HEK293 (cell line): ENCODE results near the gene PRKD3.

Source experiments
- KLF10 ChIP-seq: fragments of 450-650 bp; IDR thresholded peaks from 2 replicates; pipeline ENCODE4 v1.5.1; 2018; ENCODE audit warnings: missing biosample characterization, mild to moderate bottlenecking, missing genetic modification characterization
- KLF9 ChIP-seq: fragments of 450-650 bp; formaldehyde crosslinking; IDR thresholded peaks from 2 replicates; pipeline ENCODE4 v1.5.1; 2016; ENCODE audit warnings: missing biosample characterization, missing genetic modification characterization, low read depth
- MYNN ChIP-seq: fragments of 450-650 bp; formaldehyde crosslinking; IDR thresholded peaks from 2 replicates; pipeline ENCODE4 v1.5.1; 2016; ENCODE audit warnings: missing biosample characterization, missing genetic modification characterization, borderline replicate concordance
- OVOL3 ChIP-seq: fragments of 450-650 bp; formaldehyde crosslinking; IDR thresholded peaks from 2 replicates; pipeline ENCODE4 v1.5.1; 2016; ENCODE audit warnings: missing biosample characterization, missing genetic modification characterization
- SCRT2 ChIP-seq: fragments of 450-650 bp; formaldehyde crosslinking; IDR thresholded peaks from 2 replicates; pipeline ENCODE4 v1.5.1; 2016; ENCODE audit warnings: missing biosample characterization, missing genetic modification characterization
- SP2 ChIP-seq: fragments of 450-650 bp; formaldehyde crosslinking; IDR thresholded peaks from 2 replicates; pipeline ENCODE4 v1.5.1; 2016; ENCODE audit warnings: missing biosample characterization, missing genetic modification characterization
- SP7 ChIP-seq: fragments of 450-650 bp; formaldehyde crosslinking; IDR thresholded peaks from 2 replicates; pipeline ENCODE4 v1.5.1; 2016; ENCODE audit warnings: missing biosample characterization, missing genetic modification characterization
- WT1 ChIP-seq: fragments of 450-650 bp; formaldehyde crosslinking; IDR thresholded peaks from 2 replicates; pipeline ENCODE4 v1.5.1; 2016; ENCODE audit warnings: missing biosample characterization, missing genetic modification characterization
- ZBTB17 ChIP-seq: fragments of 450-650 bp; formaldehyde crosslinking; IDR thresholded peaks from 2 replicates; pipeline ENCODE4 v1.5.1; 2016; ENCODE audit warnings: missing biosample characterization, missing genetic modification characterization
- ZBTB20 ChIP-seq: fragments of 450-650 bp; formaldehyde crosslinking; IDR thresholded peaks from 2 replicates; pipeline ENCODE4 v1.5.1; 2016; ENCODE audit warnings: missing biosample characterization, missing genetic modification characterization
- ZEB2 ChIP-seq: fragments of 450-650 bp; formaldehyde crosslinking; IDR thresholded peaks from 2 replicates; pipeline ENCODE4 v1.5.1; 2016; ENCODE audit warnings: missing biosample characterization, missing genetic modification characterization
- ZNF140 ChIP-seq: fragments of 450-650 bp; formaldehyde crosslinking; IDR thresholded peaks from 2 replicates; pipeline ENCODE4 v1.5.1; 2016; ENCODE audit warnings: missing biosample characterization, missing genetic modification characterization
- ZNF157 ChIP-seq: fragments of 450-650 bp; formaldehyde crosslinking; IDR thresholded peaks from 2 replicates; pipeline ENCODE4 v1.5.1; 2016; ENCODE audit warnings: missing biosample characterization, missing genetic modification characterization
- ZNF175 ChIP-seq: fragments of 450-650 bp; formaldehyde crosslinking; IDR thresholded peaks from 2 replicates; pipeline ENCODE4 v1.5.1; 2016; ENCODE audit warnings: missing biosample characterization, missing genetic modification characterization
- ZNF223 ChIP-seq: fragments of 450-650 bp; formaldehyde crosslinking; IDR thresholded peaks from 2 replicates; pipeline ENCODE4 v1.5.1; 2016; ENCODE audit warnings: missing biosample characterization, missing genetic modification characterization
- ZNF266 ChIP-seq: fragments of 450-650 bp; formaldehyde crosslinking; IDR thresholded peaks from 2 replicates; pipeline ENCODE4 v1.5.1; 2016; ENCODE audit warnings: missing biosample characterization, missing genetic modification characterization, low read depth
- ZNF302 ChIP-seq: fragments of 450-650 bp; formaldehyde crosslinking; IDR thresholded peaks from 2 replicates; pipeline ENCODE4 v1.5.1; 2016; ENCODE audit warnings: missing biosample characterization, missing genetic modification characterization, low read depth
- ZNF423 ChIP-seq: fragments of 450-650 bp; formaldehyde crosslinking; IDR thresholded peaks from 2 replicates; pipeline ENCODE4 v1.5.1; 2016; ENCODE audit warnings: missing biosample characterization, missing genetic modification characterization
- ZNF473 ChIP-seq: fragments of 450-650 bp; formaldehyde crosslinking; IDR thresholded peaks from 2 replicates; pipeline ENCODE4 v1.5.1; 2017; ENCODE audit warnings: missing biosample characterization, missing genetic modification characterization
- ZNF514 ChIP-seq: fragments of 450-650 bp; formaldehyde crosslinking; IDR thresholded peaks from 2 replicates; pipeline ENCODE4 v1.5.1; 2016; ENCODE audit warnings: missing biosample characterization, missing genetic modification characterization
- ZNF624 ChIP-seq: fragments of 450-650 bp; formaldehyde crosslinking; IDR thresholded peaks from 2 replicates; pipeline ENCODE4 v1.5.1; 2017; ENCODE audit warnings: missing biosample characterization, missing genetic modification characterization
- ZNF626 ChIP-seq: fragments of 450-650 bp; sonication (Bioruptor Pico); formaldehyde crosslinking; IDR thresholded peaks from 2 replicates; pipeline ENCODE4 v1.5.1; 2018; ENCODE audit warnings: missing biosample characterization, missing genetic modification characterization, inconsistent platforms
- ZNF660 ChIP-seq: fragments of 450-650 bp; IDR thresholded peaks from 2 replicates; pipeline ENCODE4 v1.5.1; 2018; ENCODE audit warnings: missing biosample characterization, mild to moderate bottlenecking, missing genetic modification characterization
- ZNF664 ChIP-seq: fragments of 450-650 bp; formaldehyde crosslinking; IDR thresholded peaks from 2 replicates; pipeline ENCODE4 v1.5.1; 2016; ENCODE audit warnings: missing biosample characterization, missing genetic modification characterization
- ZNF670 ChIP-seq: fragments of 450-650 bp; formaldehyde crosslinking; IDR thresholded peaks from 2 replicates; pipeline ENCODE4 v1.5.1; 2016; ENCODE audit warnings: missing biosample characterization, missing genetic modification characterization, low read depth
- ZNF785 ChIP-seq: fragments of 450-650 bp; formaldehyde crosslinking; IDR thresholded peaks from 2 replicates; pipeline ENCODE4 v1.5.1; 2016; ENCODE audit warnings: missing biosample characterization, missing genetic modification characterization
- ZNF837 ChIP-seq: fragments of 450-650 bp; formaldehyde crosslinking; IDR thresholded peaks from 2 replicates; pipeline ENCODE4 v1.5.1; 2016; ENCODE audit warnings: missing biosample characterization, missing genetic modification characterization
- ZNF843 ChIP-seq: fragments of 450-650 bp; formaldehyde crosslinking; IDR thresholded peaks from 2 replicates; pipeline ENCODE4 v1.5.1; 2016; ENCODE audit warnings: missing biosample characterization, missing genetic modification characterization
- ZSCAN16 ChIP-seq: fragments of 450-650 bp; formaldehyde crosslinking; IDR thresholded peaks from 2 replicates; pipeline ENCODE4 v1.5.1; 2016; ENCODE audit warnings: missing biosample characterization, missing genetic modification characterization
- ZXDB ChIP-seq: fragments of 450-650 bp; formaldehyde crosslinking; IDR thresholded peaks from 2 replicates; pipeline ENCODE4 v1.5.1; 2016; ENCODE audit warnings: missing biosample characterization, missing genetic modification characterization
- TF ChIP-seq, protein P1 (sequence below): fragments of 450-650 bp; formaldehyde crosslinking; IDR thresholded peaks from 2 replicates; pipeline ENCODE4 v1.5.1; 2016; ENCODE audit warnings: missing biosample characterization, missing genetic modification characterization
- TF ChIP-seq, protein P2 (sequence below): fragments of 450-650 bp; formaldehyde crosslinking; IDR thresholded peaks from 2 replicates; pipeline ENCODE4 v1.5.1; 2016; ENCODE audit warnings: missing biosample characterization, missing genetic modification characterization
- TF ChIP-seq, protein P3 (sequence below): fragments of 450-650 bp; formaldehyde crosslinking; IDR thresholded peaks from 2 replicates; pipeline ENCODE4 v1.5.1; 2016; ENCODE audit warnings: missing biosample characterization, missing genetic modification characterization
- TF ChIP-seq, protein P4 (sequence below): fragments of 450-650 bp; formaldehyde crosslinking; IDR thresholded peaks from 2 replicates; pipeline ENCODE4 v1.5.1; 2017; ENCODE audit warnings: missing biosample characterization, missing genetic modification characterization
- TF ChIP-seq, protein P5 (sequence below): fragments of 450-650 bp; formaldehyde crosslinking; IDR thresholded peaks from 2 replicates; pipeline ENCODE4 v1.5.1; 2016; ENCODE audit warnings: missing biosample characterization, missing genetic modification characterization

The PRKD3 gene

DNA sequence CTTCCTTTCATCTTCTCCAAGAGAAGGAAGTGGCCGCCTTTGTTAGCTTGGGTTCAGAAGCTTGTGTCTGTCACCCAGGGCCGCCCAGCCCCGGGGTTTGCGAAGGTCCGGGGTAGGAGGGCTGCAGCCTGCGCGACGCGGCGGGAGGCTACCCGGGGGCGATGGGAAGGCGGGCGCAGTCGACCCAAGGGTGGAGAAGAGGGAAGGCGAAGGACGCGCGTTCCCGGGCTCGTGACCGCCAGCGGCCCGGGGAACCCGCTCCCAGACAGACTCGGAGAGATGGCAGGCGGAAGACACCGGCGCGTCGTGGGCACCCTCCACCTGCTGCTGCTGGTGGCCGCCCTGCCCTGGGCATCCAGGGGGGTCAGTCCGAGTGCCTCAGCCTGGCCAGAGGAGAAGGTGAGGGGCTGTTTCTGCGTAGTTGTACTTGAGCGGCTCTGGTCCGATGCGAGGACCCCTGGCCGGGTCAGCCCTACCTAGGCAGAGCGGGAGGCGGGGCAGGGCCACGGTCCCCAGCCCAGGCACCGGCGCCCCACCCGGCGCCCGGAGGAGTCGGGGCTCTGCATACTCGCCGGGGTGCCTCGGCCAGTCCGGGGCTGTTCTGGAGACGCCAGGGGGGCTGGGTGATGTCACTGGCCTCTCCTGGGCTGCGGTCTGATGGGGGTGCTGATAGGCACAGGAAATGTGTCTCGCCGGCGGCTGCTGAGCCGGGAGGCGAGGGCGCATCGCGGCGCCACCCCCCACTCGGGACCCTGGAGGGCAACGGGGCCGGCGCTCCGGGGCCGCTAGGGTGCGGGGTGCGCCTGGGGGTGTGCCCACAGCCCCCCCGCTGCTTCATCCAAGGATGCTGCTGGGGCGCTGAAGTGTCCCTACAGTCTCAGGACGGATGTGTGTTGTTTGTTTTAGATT lies 20.1 kb upstream of the PRKD3 start, which contains the start of gene QPCT (continued):
- TF ChIP-seq ZNF302 (tag by site-specific recombination) (no peak), ZNF664 (tag by site-specific recombination) (no peak), ZNF266 (tag by site-specific recombination) (no peak), ZBTB17 (tag by site-specific recombination) (peak; percentile 60), ZNF837 (tag by site-specific recombination) (no peak), ZNF423 (tag by site-specific recombination) (peak; percentile 91), ZNF626 (tag by site-specific recombination) (no peak), ZBTB20 (tag by site-specific recombination) (peak; percentile 99), ZXDB (tag by site-specific recombination) (peak; percentile 9; the same call in 1 of the 2 replicates), OVOL3 (tag by site-specific recombination) (no peak), ZNF157 (tag by site-specific recombination) (no peak), SP2 (tag by site-specific recombination) (peak; percentile 73), ZNF624 (tag by site-specific recombination) (no peak), ZNF514 (tag by site-specific recombination) (no peak), ZNF223 (no peak), ZNF473 (tag by site-specific recombination) (no peak), ZNF175 (tag by site-specific recombination) (no peak), WT1 (tag by site-specific recombination) (no peak), KLF9 (tag by site-specific recombination) (peak; percentile 44; the same call in 1 of the 2 replicates), ZSCAN16 (tag by site-specific recombination) (no peak), ZNF660 (tag by site-specific recombination) (no peak), KLF10 (tag by site-specific recombination) (peak; percentile 28; the same call in 1 of the 2 replicates), SP7 (no peak), MYNN (tag by site-specific recombination) (no peak), ZNF670 (tag by site-specific recombination) (no peak), ZEB2 (tag by site-specific recombination) (peak; percentile 61; the same call in 1 of the 2 replicates), ZNF140 (tag by site-specific recombination) (no peak), ZNF785 (tag by site-specific recombination) (no peak), ZNF843 (no peak), SCRT2 (tag by site-specific recombination) (peak; percentile 90)
- TF ChIP-seq, protein P1, sequence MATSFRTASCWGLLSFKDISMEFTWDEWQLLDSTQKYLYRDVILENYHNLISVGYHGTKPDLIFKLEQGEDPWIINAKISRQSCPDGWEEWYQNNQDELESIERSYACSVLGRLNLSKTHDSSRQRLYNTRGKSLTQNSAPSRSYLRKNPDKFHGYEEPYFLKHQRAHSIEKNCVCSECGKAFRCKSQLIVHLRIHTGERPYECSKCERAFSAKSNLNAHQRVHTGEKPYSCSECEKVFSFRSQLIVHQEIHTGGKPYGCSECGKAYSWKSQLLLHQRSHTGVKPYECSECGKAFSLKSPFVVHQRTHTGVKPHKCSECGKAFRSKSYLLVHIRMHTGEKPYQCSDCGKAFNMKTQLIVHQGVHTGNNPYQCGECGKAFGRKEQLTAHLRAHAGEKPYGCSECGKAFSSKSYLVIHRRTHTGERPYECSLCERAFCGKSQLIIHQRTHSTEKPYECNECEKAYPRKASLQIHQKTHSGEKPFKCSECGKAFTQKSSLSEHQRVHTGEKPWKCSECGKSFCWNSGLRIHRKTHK = no peak
- TF ChIP-seq, protein P2, sequence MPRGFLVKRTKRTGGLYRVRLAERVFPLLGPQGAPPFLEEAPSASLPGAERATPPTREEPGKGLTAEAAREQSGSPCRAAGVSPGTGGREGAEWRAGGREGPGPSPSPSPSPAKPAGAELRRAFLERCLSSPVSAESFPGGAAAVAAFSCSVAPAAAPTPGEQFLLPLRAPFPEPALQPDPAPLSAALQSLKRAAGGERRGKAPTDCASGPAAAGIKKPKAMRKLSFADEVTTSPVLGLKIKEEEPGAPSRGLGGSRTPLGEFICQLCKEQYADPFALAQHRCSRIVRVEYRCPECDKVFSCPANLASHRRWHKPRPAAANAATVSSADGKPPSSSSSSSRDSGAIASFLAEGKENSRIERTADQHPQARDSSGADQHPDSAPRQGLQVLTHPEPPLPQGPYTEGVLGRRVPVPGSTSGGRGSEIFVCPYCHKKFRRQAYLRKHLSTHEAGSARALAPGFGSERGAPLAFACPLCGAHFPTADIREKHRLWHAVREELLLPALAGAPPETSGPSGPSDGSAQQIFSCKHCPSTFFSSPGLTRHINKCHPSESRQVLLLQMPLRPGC = 0 out of 2 replicates have a peak, but pooled peaks have one; percentile 12
- TF ChIP-seq, protein P3, sequence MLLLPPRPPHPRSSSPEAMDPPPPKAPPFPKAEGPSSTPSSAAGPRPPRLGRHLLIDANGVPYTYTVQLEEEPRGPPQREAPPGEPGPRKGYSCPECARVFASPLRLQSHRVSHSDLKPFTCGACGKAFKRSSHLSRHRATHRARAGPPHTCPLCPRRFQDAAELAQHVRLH = no peak
- TF ChIP-seq, protein P4, sequence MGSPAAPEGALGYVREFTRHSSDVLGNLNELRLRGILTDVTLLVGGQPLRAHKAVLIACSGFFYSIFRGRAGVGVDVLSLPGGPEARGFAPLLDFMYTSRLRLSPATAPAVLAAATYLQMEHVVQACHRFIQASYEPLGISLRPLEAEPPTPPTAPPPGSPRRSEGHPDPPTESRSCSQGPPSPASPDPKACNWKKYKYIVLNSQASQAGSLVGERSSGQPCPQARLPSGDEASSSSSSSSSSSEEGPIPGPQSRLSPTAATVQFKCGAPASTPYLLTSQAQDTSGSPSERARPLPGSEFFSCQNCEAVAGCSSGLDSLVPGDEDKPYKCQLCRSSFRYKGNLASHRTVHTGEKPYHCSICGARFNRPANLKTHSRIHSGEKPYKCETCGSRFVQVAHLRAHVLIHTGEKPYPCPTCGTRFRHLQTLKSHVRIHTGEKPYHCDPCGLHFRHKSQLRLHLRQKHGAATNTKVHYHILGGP (tag by site-specific recombination) = no peak
- TF ChIP-seq, protein P5, sequence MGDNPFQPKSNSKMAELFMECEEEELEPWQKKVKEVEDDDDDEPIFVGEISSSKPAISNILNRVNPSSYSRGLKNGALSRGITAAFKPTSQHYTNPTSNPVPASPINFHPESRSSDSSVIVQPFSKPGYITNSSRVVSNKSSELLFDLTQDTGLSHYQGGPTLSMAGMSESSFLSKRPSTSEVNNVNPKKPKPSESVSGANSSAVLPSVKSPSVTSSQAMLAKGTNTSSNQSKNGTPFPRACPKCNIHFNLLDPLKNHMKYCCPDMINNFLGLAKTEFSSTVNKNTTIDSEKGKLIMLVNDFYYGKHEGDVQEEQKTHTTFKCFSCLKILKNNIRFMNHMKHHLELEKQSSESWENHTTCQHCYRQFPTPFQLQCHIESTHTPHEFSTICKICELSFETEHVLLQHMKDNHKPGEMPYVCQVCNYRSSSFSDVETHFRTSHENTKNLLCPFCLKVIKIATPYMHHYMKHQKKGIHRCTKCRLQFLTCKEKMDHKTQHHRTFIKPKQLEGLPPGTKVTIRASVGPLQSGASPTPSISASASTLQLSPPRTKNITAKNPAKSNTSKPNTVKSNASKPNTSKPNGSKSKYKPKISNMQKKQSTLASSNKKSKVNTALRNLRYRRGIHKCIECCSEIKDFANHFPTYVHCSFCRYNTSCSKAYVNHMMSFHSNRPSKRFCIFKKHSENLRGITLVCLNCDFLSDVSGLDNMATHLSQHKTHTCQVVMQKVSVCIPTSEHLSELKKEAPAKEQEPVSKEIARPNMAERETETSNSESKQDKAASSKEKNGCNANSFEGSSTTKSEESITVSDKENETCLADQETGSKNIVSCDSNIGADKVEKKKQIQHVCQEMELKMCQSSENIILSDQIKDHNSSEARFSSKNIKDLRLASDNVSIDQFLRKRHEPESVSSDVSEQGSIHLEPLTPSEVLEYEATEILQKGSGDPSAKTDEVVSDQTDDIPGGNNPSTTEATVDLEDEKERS (tag by site-specific recombination) = no peak
